ENCODE measurements around the gene NR4A3.

NR4A3 gene

GRCh38 chr9:99876190-99876589 lies 54.5 kb downstream of the NR4A3 start:
- no peak for DNase-seq (ENCODE audit: low read depth, low spot score)

- no peak for DNase-seq (ENCODE audit: low read depth, low spot score)
These were observed 57.0 kb downstream of the NR4A3 start for GRCh38 chr9:99878651-99879050.

GRCh38 chr9:99881769-99882168 lies 60.1 kb downstream of the NR4A3 start:
- DNase-seq (ENCODE audit: low read depth, low spot score) = no peak

- no peak for DNase-seq (ENCODE audit: low read depth, low spot score)
These were observed 64.1 kb downstream of the NR4A3 start for GRCh38 chr9:99885747-99886146.

- DNase-seq (ENCODE audit: low read depth, low spot score) = no peak
These were observed 67.4 kb downstream of the NR4A3 start for GRCh38 chr9:99889120-99889519.

GRCh38 chr9:99894826-99895225 lies 73.1 kb downstream of the NR4A3 start:
- DNase-seq (ENCODE audit: low read depth, low spot score) = no peak

GRCh38 chr9:99895510-99895909 lies 73.8 kb downstream of the NR4A3 start:
- DNase-seq (ENCODE audit: low read depth, low spot score) = no peak

- DNase-seq (ENCODE audit: low read depth, low spot score) = no peak
These were observed 74.4 kb downstream of the NR4A3 start for GRCh38 chr9:99896119-99896518.

- DNase-seq (ENCODE audit: low read depth, low spot score) = no peak
These were observed 81.7 kb downstream of the NR4A3 start for GRCh38 chr9:99903393-99903792.

- DNase-seq (ENCODE audit: low read depth, low spot score) = no peak
These were observed 84.2 kb downstream of the NR4A3 start for GRCh38 chr9:99905833-99906402.

GRCh38 chr9:99906403-99907207 lies 84.9 kb downstream of the NR4A3 start, which contains the start of gene STX17:
Gene STX17 (plus strand): TSS chr9:99906654. CDS start chr9:99915240, 8,586 bp downstream.
- DNase-seq (ENCODE audit: low read depth, low spot score) = peak; percentile 54

- no peak for DNase-seq (ENCODE audit: low read depth, low spot score)
These were observed 85.5 kb downstream of the NR4A3 start for GRCh38 chr9:99907208-99907532.

GRCh38 chr9:99911600-99911999 lies 89.9 kb downstream of the NR4A3 start:
- DNase-seq (ENCODE audit: low read depth, low spot score) = no peak

Measured in activated naive CD8-positive, alpha-beta T cell treated with anti-CD3 and anti-CD28 coated beads, Interleukin-2, amount 50 U/mL, for 16 hours (primary cell).